ENCODE data around the gene VARS2.

The VARS2 gene

DNA sequence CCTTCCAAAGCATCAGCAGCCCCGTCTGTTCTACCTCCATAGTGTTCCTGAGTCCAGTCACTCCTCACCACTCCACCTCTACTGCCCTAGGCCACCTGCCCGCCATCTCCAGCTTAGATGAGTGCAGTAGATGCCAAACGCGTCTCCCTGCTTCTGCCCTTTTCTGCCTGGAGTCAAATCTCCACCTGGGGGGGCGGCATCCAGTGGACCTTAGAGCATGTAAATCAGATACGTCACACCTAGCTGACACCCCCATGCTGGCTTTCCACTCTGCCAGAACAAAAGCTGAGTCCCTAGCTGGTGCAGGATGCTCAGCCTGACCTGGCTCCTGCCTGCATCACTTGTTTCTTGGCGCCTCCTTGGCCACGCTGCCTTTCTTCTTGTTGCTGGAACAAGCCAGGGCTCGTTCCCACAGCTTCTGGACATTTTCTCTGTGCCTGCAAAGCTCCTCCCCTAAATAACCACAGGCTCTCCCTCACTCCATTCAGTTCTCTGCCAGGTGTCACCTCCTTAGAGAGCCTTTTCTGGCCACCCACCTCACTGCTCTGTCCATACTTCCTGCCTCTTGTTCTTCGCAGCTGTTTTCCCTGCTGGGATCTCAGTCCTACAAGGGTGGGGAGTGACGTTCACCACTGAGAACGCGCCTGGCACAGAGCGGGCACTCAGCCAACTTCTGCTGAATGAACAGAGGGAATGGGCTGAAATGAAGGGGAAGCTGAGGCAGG is 24.0 kb upstream of the VARS2 start:
- H3K36me3 ChIP-seq (ENCODE audit: insufficient read depth, low read length), result peaks cover 14% of the 10 kb centered on the region; the same call in 1 of the 2 replicates
- H3K9me3 ChIP-seq (ENCODE audit: control insufficient read depth, insufficient read depth, low read length), result no peaks in the 10 kb centered on the region
- H3K4me1 ChIP-seq (ENCODE audit: insufficient read depth, low read length), result peaks cover 7% of the 10 kb centered on the region
- no peak overlapping the region for H3K9ac ChIP-seq (ENCODE audit: low read depth, low read length)

DNA sequence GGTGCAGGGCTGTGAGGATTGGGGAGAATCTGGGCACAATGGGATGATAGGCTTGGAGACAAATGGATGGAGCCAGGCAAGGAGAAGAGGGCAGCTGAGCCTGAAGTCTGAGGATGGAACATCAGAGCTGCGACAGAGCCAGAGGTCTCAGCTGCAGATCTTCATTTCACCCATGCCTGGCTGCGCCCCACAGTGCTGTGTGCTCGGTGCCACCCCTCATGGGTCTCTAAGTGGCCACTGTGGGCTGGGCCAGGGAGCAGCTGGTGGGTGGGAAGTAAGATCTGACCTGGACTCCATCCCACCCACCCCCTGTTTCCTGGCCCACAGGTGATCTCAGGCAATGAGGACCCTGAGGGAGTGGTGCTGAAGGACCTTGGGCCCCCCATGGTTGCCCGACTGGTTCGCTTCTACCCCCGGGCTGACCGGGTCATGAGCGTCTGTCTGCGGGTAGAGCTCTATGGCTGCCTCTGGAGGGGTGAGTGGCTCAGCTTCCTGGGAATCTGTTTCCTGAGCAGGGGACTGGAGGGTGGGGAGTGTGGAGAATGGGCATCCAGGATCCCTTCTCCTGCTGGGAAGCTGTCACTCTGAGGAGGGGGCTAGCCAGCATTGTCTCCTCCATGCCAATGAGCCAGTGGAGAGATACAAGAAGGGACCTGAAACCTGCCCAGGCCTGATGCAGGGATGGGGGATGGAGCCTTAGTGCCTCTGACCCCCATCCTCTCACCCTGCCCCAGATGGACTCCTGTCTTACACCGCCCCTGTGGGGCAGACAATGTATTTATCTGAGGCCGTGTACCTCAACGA is 23.2 kb upstream of the VARS2 start:
- peaks cover 7% of the 10 kb centered on the region for H3K4me1 ChIP-seq (ENCODE audit: insufficient read depth, low read length)
- peaks cover 14% of the 10 kb centered on the region; the same call in 1 of the 2 replicates for H3K36me3 ChIP-seq (ENCODE audit: insufficient read depth, low read length)
- no peaks in the 10 kb centered on the region for H3K9me3 ChIP-seq (ENCODE audit: control insufficient read depth, insufficient read depth, low read length)

DNA sequence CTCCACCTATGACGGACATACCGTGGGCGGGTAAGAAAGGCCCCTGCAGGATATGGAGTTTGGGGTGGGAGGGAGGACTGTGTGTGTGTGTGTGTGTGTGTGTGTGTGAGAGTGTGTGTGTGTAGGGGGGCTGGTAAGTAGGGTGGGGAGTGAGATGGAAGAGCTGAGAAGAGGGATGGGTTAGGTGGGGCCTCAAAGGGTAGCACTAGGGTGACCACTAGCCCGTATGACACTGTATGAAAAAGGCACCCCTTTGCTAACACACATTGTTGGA is 22.7 kb upstream of the VARS2 start:
- no peaks in the 10 kb centered on the region for H3K9me3 ChIP-seq (ENCODE audit: control insufficient read depth, insufficient read depth, low read length)
- no peak overlapping the region for H3K9ac ChIP-seq (ENCODE audit: low read depth, low read length)
- H3K36me3 ChIP-seq (ENCODE audit: insufficient read depth, low read length), result peaks cover 17% of the 10 kb centered on the region; the same call in 1 of the 2 replicates
- H3K4me1 ChIP-seq (ENCODE audit: insufficient read depth, low read length), result peaks cover 7% of the 10 kb centered on the region

More for the DNA sequence above, 23.2 kb upstream of the VARS2 start:
- no peak overlapping the region for H3K9ac ChIP-seq (ENCODE audit: low read depth, low read length)

DNA sequence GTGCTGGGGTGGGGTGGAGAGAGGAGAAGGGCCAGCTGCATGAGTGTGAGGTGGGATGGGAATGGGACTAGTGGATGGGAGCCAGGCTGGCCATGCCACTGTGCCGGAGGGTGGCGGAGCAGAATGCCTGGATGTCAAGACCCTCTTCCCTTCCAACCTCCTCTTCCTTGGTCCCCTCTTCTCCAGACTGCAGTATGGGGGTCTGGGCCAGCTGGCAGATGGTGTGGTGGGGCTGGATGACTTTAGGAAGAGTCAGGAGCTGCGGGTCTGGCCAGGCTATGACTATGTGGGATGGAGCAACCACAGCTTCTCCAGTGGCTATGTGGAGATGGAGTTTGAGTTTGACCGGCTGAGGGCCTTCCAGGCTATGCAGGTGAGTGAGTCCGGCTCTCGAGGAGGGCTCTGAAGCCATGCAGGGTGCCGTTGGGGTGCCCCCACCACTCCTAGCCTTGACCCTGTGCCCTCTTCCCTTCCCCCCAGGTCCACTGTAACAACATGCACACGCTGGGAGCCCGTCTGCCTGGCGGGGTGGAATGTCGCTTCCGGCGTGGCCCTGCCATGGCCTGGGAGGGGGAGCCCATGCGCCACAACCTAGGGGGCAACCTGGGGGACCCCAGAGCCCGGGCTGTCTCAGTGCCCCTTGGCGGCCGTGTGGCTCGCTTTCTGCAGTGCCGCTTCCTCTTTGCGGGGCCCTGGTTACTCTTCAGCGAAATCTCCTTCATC is 22.1 kb upstream of the VARS2 start:
- peaks cover under 1% of the 10 kb centered on the region for H3K4me1 ChIP-seq (ENCODE audit: insufficient read depth, low read length)
- H3K36me3 ChIP-seq (ENCODE audit: insufficient read depth, low read length), result peaks cover 17% of the 10 kb centered on the region; the same call in 1 of the 2 replicates
- H3K9me3 ChIP-seq (ENCODE audit: control insufficient read depth, insufficient read depth, low read length), result no peaks in the 10 kb centered on the region
- no peak overlapping the region for H3K9ac ChIP-seq (ENCODE audit: low read depth, low read length)

DNA sequence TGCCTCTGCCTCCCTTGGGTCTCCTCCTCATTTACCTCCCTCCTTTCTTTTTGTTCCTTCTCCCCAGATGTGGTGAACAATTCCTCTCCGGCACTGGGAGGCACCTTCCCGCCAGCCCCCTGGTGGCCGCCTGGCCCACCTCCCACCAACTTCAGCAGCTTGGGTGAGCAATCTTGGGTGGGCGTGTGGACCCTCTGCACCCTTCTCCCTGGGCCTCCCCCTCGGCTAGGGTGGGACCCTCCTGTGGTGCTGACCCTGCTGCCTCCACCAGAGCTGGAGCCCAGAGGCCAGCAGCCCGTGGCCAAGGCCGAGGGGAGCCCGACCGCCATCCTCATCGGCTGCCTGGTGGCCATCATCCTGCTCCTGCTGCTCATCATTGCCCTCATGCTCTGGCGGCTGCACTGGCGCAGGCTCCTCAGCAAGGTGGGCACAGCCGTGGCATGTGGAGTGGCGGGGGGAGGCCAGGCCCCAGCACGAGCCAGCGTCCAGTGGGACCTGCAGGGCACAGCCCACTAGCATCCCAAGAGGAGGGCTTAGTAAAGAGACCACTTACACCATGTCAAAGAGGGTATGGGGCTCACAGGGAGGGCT is 20.9 kb upstream of the VARS2 start:
- no peaks in the 10 kb centered on the region for H3K9me3 ChIP-seq (ENCODE audit: control insufficient read depth, insufficient read depth, low read length)
- peaks cover 20% of the 10 kb centered on the region; the same call in 1 of the 2 replicates for H3K36me3 ChIP-seq (ENCODE audit: insufficient read depth, low read length)
- no peaks in the 10 kb centered on the region for H3K4me1 ChIP-seq (ENCODE audit: insufficient read depth, low read length)
- no peak overlapping the region for H3K9ac ChIP-seq (ENCODE audit: low read depth, low read length)

GRCh38 chr6:30893666-30894065 is 20.4 kb upstream of the VARS2 start:
- H3K4me1 ChIP-seq (ENCODE audit: insufficient read depth, low read length), result no peaks in the 10 kb centered on the region
- peaks cover 21% of the 10 kb centered on the region; the same call in 1 of the 2 replicates for H3K36me3 ChIP-seq (ENCODE audit: insufficient read depth, low read length)
- H3K9me3 ChIP-seq (ENCODE audit: control insufficient read depth, insufficient read depth, low read length), result no peaks in the 10 kb centered on the region
- H3K9ac ChIP-seq (ENCODE audit: low read depth, low read length), result no peak overlapping the region

GRCh38 chr6:30894381-30894780 is 19.7 kb upstream of the VARS2 start:
- Histone ChIP-seq H3K9me3 (ENCODE audit: control insufficient read depth, insufficient read depth, low read length) (no peaks in the 10 kb centered on the region), H3K36me3 (ENCODE audit: insufficient read depth, low read length) (peaks cover 21% of the 10 kb centered on the region; the same call in 1 of the 2 replicates), H3K9ac (ENCODE audit: low read depth, low read length) (no peak overlapping the region), H3K4me1 (ENCODE audit: insufficient read depth, low read length) (no peaks in the 10 kb centered on the region)

DNA sequence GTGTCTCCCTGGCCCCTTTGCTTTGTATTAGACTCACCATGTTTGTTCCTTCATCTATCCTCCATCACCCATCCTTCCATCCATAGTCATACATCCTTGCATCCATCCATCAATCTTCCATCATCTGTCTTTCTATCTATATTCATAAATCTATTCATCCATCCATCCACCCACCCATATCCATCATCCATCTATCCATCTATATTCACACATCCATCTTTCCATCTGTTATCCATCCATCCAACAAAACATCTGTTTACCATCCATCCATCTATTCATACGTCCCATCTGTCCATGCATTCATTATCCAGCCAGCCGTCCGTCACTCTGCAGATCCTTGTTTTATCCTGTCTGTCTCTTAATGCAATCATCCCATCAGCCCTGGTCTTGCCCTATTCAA is 19.1 kb upstream of the VARS2 start:
- Histone ChIP-seq H3K4me1 (ENCODE audit: insufficient read depth, low read length) (no peaks in the 10 kb centered on the region), H3K36me3 (ENCODE audit: insufficient read depth, low read length) (peaks cover 21% of the 10 kb centered on the region), H3K9me3 (ENCODE audit: control insufficient read depth, insufficient read depth, low read length) (no peaks in the 10 kb centered on the region), H3K9ac (ENCODE audit: low read depth, low read length) (no peak overlapping the region)

DNA sequence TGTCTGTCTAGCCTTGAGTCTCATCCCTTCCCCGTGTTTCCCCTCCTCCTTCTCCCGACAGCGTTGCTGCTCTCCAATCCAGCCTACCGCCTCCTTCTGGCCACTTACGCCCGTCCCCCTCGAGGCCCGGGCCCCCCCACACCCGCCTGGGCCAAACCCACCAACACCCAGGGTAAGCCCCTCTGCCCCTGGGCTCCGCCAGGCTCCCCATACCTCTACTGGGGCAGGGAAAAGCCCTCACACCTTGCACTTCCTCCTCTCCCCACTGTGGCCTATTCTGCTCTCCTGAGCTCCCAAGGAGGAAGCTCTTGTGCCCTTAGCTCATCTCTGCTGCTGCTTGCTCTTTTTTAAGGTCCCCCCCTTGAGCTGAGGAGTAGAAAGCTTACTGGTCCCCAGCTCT is 18.7 kb upstream of the VARS2 start:
- Histone ChIP-seq H3K9ac (ENCODE audit: low read depth, low read length) (no peak overlapping the region), H3K9me3 (ENCODE audit: control insufficient read depth, insufficient read depth, low read length) (no peaks in the 10 kb centered on the region), H3K4me1 (ENCODE audit: insufficient read depth, low read length) (no peaks in the 10 kb centered on the region), H3K36me3 (ENCODE audit: insufficient read depth, low read length) (peaks cover 19% of the 10 kb centered on the region)

DNA sequence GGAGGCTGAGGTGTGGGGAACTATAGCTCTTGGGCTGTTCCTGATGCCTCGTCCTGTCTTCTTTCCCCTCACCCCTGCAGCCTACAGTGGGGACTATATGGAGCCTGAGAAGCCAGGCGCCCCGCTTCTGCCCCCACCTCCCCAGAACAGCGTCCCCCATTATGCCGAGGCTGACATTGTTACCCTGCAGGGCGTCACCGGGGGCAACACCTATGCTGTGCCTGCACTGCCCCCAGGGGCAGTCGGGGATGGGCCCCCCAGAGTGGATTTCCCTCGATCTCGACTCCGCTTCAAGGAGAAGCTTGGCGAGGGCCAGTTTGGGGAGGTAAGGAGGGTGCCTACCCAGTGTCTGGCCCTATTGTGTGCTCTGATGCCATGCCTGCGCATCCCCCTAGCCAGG is 17.5 kb upstream of the VARS2 start:
- H3K36me3 ChIP-seq (ENCODE audit: insufficient read depth, low read length), result peaks cover 11% of the 10 kb centered on the region
- no peaks in the 10 kb centered on the region for H3K4me1 ChIP-seq (ENCODE audit: insufficient read depth, low read length)
- no peaks in the 10 kb centered on the region for H3K9me3 ChIP-seq (ENCODE audit: control insufficient read depth, insufficient read depth, low read length)
- H3K9ac ChIP-seq (ENCODE audit: low read depth, low read length), result no peak overlapping the region

DNA sequence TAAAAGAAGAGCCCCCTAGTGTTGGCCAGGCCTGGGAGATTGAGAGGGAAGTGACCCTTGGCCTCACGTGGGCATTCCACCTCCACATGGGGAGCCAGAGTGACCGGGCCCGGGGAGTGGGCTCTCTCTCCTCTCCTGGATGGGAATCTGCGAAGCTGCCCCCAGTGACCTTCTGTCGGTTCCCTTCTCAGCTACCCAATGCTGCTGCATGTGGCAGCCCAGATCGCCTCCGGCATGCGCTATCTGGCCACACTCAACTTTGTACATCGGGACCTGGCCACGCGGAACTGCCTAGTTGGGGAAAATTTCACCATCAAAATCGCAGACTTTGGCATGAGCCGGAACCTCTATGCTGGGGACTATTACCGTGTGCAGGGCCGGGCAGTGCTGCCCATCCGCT is 16.2 kb upstream of the VARS2 start:
- no peaks in the 10 kb centered on the region for H3K9me3 ChIP-seq (ENCODE audit: control insufficient read depth, insufficient read depth, low read length)
- H3K36me3 ChIP-seq (ENCODE audit: insufficient read depth, low read length), result peaks cover 11% of the 10 kb centered on the region
- no peaks in the 10 kb centered on the region for H3K4me1 ChIP-seq (ENCODE audit: insufficient read depth, low read length)
- no peak overlapping the region for H3K9ac ChIP-seq (ENCODE audit: low read depth, low read length)

GRCh38 chr6:30898750-30899360 is 15.2 kb upstream of the VARS2 start:
- Histone ChIP-seq H3K9ac (ENCODE audit: low read depth, low read length) (no peak overlapping the region), H3K4me1 (ENCODE audit: insufficient read depth, low read length) (no peaks in the 10 kb centered on the region), H3K36me3 (ENCODE audit: insufficient read depth, low read length) (peaks cover 7% of the 10 kb centered on the region), H3K9me3 (ENCODE audit: control insufficient read depth, insufficient read depth, low read length) (no peaks in the 10 kb centered on the region)

- Histone ChIP-seq H3K4me1 (ENCODE audit: insufficient read depth, low read length) (no peaks in the 10 kb centered on the region), H3K36me3 (ENCODE audit: insufficient read depth, low read length) (peaks cover 6% of the 10 kb centered on the region), H3K9me3 (ENCODE audit: control insufficient read depth, insufficient read depth, low read length) (no peaks in the 10 kb centered on the region), H3K9ac (ENCODE audit: low read depth, low read length) (no peak overlapping the region)
Measured at GRCh38 chr6:30900863-30901417, 13.1 kb upstream of the VARS2 start.

DNA sequence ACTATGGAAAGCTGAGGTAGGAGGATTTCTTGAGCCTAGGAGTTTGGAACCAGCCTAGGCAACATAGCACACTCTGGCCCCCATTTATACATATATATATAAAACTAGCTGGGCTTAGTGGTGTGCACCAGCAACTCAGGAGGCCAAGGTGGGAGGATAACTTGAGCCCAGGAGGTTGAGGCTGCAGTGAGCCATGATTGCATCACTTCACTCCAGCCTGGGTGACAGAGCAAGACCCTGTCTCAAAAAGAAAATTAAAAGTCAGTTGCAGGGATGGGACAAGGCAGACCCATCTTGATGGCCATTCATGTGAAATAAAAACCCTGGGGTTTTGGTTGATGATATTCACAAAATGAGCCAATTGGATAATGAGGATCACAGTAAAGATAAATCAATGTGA is 12.6 kb upstream of the VARS2 start:
- H3K9me3 ChIP-seq (ENCODE audit: control insufficient read depth, insufficient read depth, low read length), result no peaks in the 10 kb centered on the region
- H3K9ac ChIP-seq (ENCODE audit: low read depth, low read length), result no peak overlapping the region
- no peaks in the 10 kb centered on the region for H3K4me1 ChIP-seq (ENCODE audit: insufficient read depth, low read length)
- peaks cover 4% of the 10 kb centered on the region for H3K36me3 ChIP-seq (ENCODE audit: insufficient read depth, low read length)

All from ES-I3 (cell line).